Adrenal gland (tissue), 5 donors: ENCODE measurements around the gene FUCA2.

Experiments
- POLR2A ChIP-seq, 2 donors: fragments of 450-650 bp; IDR thresholded peaks; one replicate each; pipeline ENCODE4 v1.6.1; 2017; ENCODE audit warnings: antibody characterized with exemption in 2 of 2, mild to moderate bottlenecking in 2 of 2, moderate library complexity in 1 of 2
- TF ChIP-seq, protein P1 (sequence below), 6 experiments: fragments of 450-650 bp in 4 of 6; fragments of 200-600 bp in 2 of 6; sonication (generic) in 1 of 6; IDR thresholded peaks; 1 replicate in 5 of 6; 2 replicates in 1 of 6; pipeline versions ENCODE4 v1.5.1 to v1.8.0; 2016 to 2021; ENCODE audit warnings: antibody characterized with exemption in 6 of 6, mild to moderate bottlenecking in 2 of 6, moderate library complexity in 1 of 6
- donor health status: DM: no; HTN: no; CAD: no.

GRCh38 chr6:143543435-143543834 is 31.9 kb upstream of the FUCA2 start:
- TF ChIP-seq, protein P1, sequence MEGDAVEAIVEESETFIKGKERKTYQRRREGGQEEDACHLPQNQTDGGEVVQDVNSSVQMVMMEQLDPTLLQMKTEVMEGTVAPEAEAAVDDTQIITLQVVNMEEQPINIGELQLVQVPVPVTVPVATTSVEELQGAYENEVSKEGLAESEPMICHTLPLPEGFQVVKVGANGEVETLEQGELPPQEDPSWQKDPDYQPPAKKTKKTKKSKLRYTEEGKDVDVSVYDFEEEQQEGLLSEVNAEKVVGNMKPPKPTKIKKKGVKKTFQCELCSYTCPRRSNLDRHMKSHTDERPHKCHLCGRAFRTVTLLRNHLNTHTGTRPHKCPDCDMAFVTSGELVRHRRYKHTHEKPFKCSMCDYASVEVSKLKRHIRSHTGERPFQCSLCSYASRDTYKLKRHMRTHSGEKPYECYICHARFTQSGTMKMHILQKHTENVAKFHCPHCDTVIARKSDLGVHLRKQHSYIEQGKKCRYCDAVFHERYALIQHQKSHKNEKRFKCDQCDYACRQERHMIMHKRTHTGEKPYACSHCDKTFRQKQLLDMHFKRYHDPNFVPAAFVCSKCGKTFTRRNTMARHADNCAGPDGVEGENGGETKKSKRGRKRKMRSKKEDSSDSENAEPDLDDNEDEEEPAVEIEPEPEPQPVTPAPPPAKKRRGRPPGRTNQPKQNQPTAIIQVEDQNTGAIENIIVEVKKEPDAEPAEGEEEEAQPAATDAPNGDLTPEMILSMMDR (IDR thresholded peaks at IDR 0.05), result no peak
- no peak for TF ChIP-seq POLR2A (IDR thresholded peaks at IDR 0.05)
